Right lobe of liver (tissue), 4 donors: ENCODE measurements around the gene ASB11.

Source experiments
- CTCF ChIP-seq, 4 donors: fragments of 200-600 bp in 3 of 4; fragments of 450-650 bp in 1 of 4; IDR thresholded peaks; one replicate each; pipeline versions ENCODE4 v1.5.1 to v1.8.0; 2016 to 2022; ENCODE audit warnings: antibody characterized with exemption in 4 of 4, mild to moderate bottlenecking in 2 of 4
- POLR2A ChIP-seq: fragments of 450-650 bp; IDR thresholded peaks from one replicate; pipeline ENCODE4 v1.6.1; 2017; ENCODE audit warnings: antibody characterized with exemption, mild to moderate bottlenecking
- donor health status: DM: no; HTN: no; CAD: no.
- donor health status: DM: no; HTN: no; CAD: no.
- donor health status: DM: no; HTN: yes; CAD: no.

- no peak for TF ChIP-seq CTCF (IDR thresholded peaks at IDR 0.05)
- peak; percentile 94 for TF ChIP-seq POLR2A
Measured at GRCh38 chrX:15335135-15336022, 19.9 kb upstream of the ASB11 start, which contains the start of gene PIGA.
